T-helper 1 cell treated with Interleukin-12 subunit alpha and Interleukin-12 subunit beta and Interleukin-4 antibody, amounts not matched to agents 30 μg/mL and 1 μg/mL, for 36 hours (primary cell): Measurements from ENCODE around the gene MYH15.
"Not testable (repeated sequence)": the region's sequence is repeated elsewhere in the genome, so short reads cannot be mapped to it uniquely, and the experiment has no call there.

ENCODE experiments used
- H3K27ac Mint-ChIP-seq: one replicate; pipeline ENCODE4 v1.8.0; 2021; ENCODE audit warnings: mild to moderate bottlenecking, mixed read lengths
- H3K27me3 Mint-ChIP-seq: one replicate; pipeline ENCODE4 v1.8.0; 2021; ENCODE audit warnings: low read depth, mixed read lengths
- H3K36me3 Mint-ChIP-seq: one replicate; pipeline ENCODE4 v1.8.0; 2021; ENCODE audit warnings: low read depth, mixed read lengths
- H3K4me1 Mint-ChIP-seq: one replicate; pipeline ENCODE4 v1.8.0; 2021; ENCODE audit warnings: low read depth, mixed read lengths
- H3K4me3 Mint-ChIP-seq: one replicate; pipeline ENCODE4 v1.8.0; 2021; ENCODE audit warnings: mild to moderate bottlenecking, moderate library complexity, mixed read lengths
- H3K9me3 Mint-ChIP-seq: one replicate; pipeline ENCODE4 v1.8.0; 2021; ENCODE audit warnings: mixed read lengths

MYH15 gene

GRCh38 chr3:108388136-108389132 is 122.0 kb downstream of the MYH15 start:
- no peak overlapping the region for H3K4me3 Mint-ChIP-seq
- H3K9me3 Mint-ChIP-seq = no peaks in the 10 kb centered on the region
- peaks cover 17% of the 10 kb centered on the region for H3K27me3 Mint-ChIP-seq
- no peak overlapping the region for H3K27ac Mint-ChIP-seq
- H3K4me1 Mint-ChIP-seq = peaks cover 14% of the 10 kb centered on the region
- H3K36me3 Mint-ChIP-seq = no peaks in the 10 kb centered on the region

GRCh38 chr3:108387063-108387462 is 123.3 kb downstream of the MYH15 start:
- Mint-ChIP-seq H3K4me1 (peaks cover 14% of the 10 kb centered on the region), H3K27me3 (peaks cover 12% of the 10 kb centered on the region), H3K4me3 (no peak overlapping the region), H3K36me3 (no peaks in the 10 kb centered on the region), H3K9me3 (no peaks in the 10 kb centered on the region), H3K27ac (no peak overlapping the region)

GRCh38 chr3:108383306-108383705 is 127.1 kb downstream of the MYH15 start:
- H3K27me3 Mint-ChIP-seq = peaks cover 5% of the 10 kb centered on the region
- peaks cover 11% of the 10 kb centered on the region for H3K4me1 Mint-ChIP-seq
- no peak overlapping the region for H3K4me3 Mint-ChIP-seq
- peaks cover 3% of the 10 kb centered on the region for H3K9me3 Mint-ChIP-seq
- no peaks in the 10 kb centered on the region for H3K36me3 Mint-ChIP-seq
- no peak overlapping the region for H3K27ac Mint-ChIP-seq

GRCh38 chr3:108381529-108382140 is 128.8 kb downstream of the MYH15 start:
- no peak overlapping the region for H3K4me3 Mint-ChIP-seq

GRCh38 chr3:108380128-108380795 is 130.1 kb downstream of the MYH15 start:
- Mint-ChIP-seq H3K27ac (no peak overlapping the region), H3K36me3 (peaks cover 6% of the 10 kb centered on the region), H3K4me1 (no peaks in the 10 kb centered on the region), H3K4me3 (no peak overlapping the region), H3K9me3 (peaks cover 3% of the 10 kb centered on the region), H3K27me3 (peaks cover 5% of the 10 kb centered on the region)

More at GRCh38 chr3:108381529-108382140, 128.8 kb downstream of the MYH15 start:
- H3K9me3 Mint-ChIP-seq = peaks cover 3% of the 10 kb centered on the region
- H3K27me3 Mint-ChIP-seq = peaks cover 5% of the 10 kb centered on the region
- H3K27ac Mint-ChIP-seq = no peak overlapping the region
- H3K4me1 Mint-ChIP-seq = no peaks in the 10 kb centered on the region
- peaks cover 6% of the 10 kb centered on the region for H3K36me3 Mint-ChIP-seq

GRCh38 chr3:108378952-108379342 is 131.4 kb downstream of the MYH15 start:
- H3K4me3 Mint-ChIP-seq, H3K4me1 Mint-ChIP-seq, H3K27me3 Mint-ChIP-seq, H3K9me3 Mint-ChIP-seq, H3K27ac Mint-ChIP-seq, H3K36me3 Mint-ChIP-seq: not testable (repeated sequence)

- no peak overlapping the region for H3K4me3 Mint-ChIP-seq
- H3K27ac Mint-ChIP-seq = no peak overlapping the region
- H3K27me3 Mint-ChIP-seq = no peaks in the 10 kb centered on the region
- H3K36me3 Mint-ChIP-seq = peaks cover 6% of the 10 kb centered on the region
- H3K4me1 Mint-ChIP-seq = no peaks in the 10 kb centered on the region
- peaks cover 3% of the 10 kb centered on the region for H3K9me3 Mint-ChIP-seq
Observed at GRCh38 chr3:108378153-108378951, 132.0 kb downstream of the MYH15 start.

- Mint-ChIP-seq H3K27ac (no peak overlapping the region), H3K36me3 (peaks cover 6% of the 10 kb centered on the region), H3K9me3 (peaks cover 3% of the 10 kb centered on the region), H3K27me3 (no peaks in the 10 kb centered on the region), H3K4me1 (no peaks in the 10 kb centered on the region), H3K4me3 (no peak overlapping the region)
Observed at GRCh38 chr3:108377384-108377783, 133.0 kb downstream of the MYH15 start.

GRCh38 chr3:108376026-108376425 is 134.4 kb downstream of the MYH15 start:
- H3K4me1 Mint-ChIP-seq = no peaks in the 10 kb centered on the region
- H3K27ac Mint-ChIP-seq = no peak overlapping the region
- H3K9me3 Mint-ChIP-seq = peaks cover 3% of the 10 kb centered on the region
- H3K27me3 Mint-ChIP-seq = no peaks in the 10 kb centered on the region
- peaks cover 6% of the 10 kb centered on the region for H3K36me3 Mint-ChIP-seq
- H3K4me3 Mint-ChIP-seq = no peak overlapping the region

- H3K9me3 Mint-ChIP-seq = peaks cover 8% of the 10 kb centered on the region
- H3K4me1 Mint-ChIP-seq = no peaks in the 10 kb centered on the region
- no peaks in the 10 kb centered on the region for H3K27me3 Mint-ChIP-seq
- H3K4me3 Mint-ChIP-seq = no peak overlapping the region
- H3K27ac Mint-ChIP-seq = no peak overlapping the region
- peaks cover 6% of the 10 kb centered on the region for H3K36me3 Mint-ChIP-seq
Observed at GRCh38 chr3:108359011-108359410, 151.4 kb downstream of the MYH15 start.

GRCh38 chr3:108357042-108357441 is 153.4 kb downstream of the MYH15 start:
- no peak overlapping the region for H3K4me3 Mint-ChIP-seq

GRCh38 chr3:108354562-108354961 is 155.8 kb downstream of the MYH15 start:
- Mint-ChIP-seq H3K9me3 (peaks cover 8% of the 10 kb centered on the region), H3K4me3 (no peak overlapping the region), H3K27ac (no peak overlapping the region), H3K27me3 (no peaks in the 10 kb centered on the region), H3K4me1 (no peaks in the 10 kb centered on the region), H3K36me3 (peaks cover 8% of the 10 kb centered on the region)

More at GRCh38 chr3:108357042-108357441, 153.4 kb downstream of the MYH15 start:
- no peaks in the 10 kb centered on the region for H3K4me1 Mint-ChIP-seq
- H3K36me3 Mint-ChIP-seq = peaks cover 8% of the 10 kb centered on the region
- H3K27me3 Mint-ChIP-seq = no peaks in the 10 kb centered on the region
- peaks cover 8% of the 10 kb centered on the region for H3K9me3 Mint-ChIP-seq
- H3K27ac Mint-ChIP-seq = no peak overlapping the region

- Mint-ChIP-seq H3K4me3 (no peak overlapping the region), H3K27me3 (peaks cover 12% of the 10 kb centered on the region), H3K4me1 (no peaks in the 10 kb centered on the region), H3K36me3 (peaks cover 13% of the 10 kb centered on the region), H3K9me3 (peaks cover 12% of the 10 kb centered on the region), H3K27ac (no peak overlapping the region)
Observed at GRCh38 chr3:108352176-108352575, 158.2 kb downstream of the MYH15 start.
